ENCODE measurements around the gene CACHD1.

Gene CACHD1

GRCh38 chr1:64433308-64433707 is 36.6 kb upstream of the CACHD1 start:
- no peak for DNase-seq
- Histone ChIP-seq H3K4me1 (ENCODE audit: control extremely low read depth in 1 of 4, control insufficient read depth in 4 of 4, insufficient read depth in 4 of 4, low read length in 3 of 4) (no peaks in the 10 kb centered on the region), H3K4me3 (ENCODE audit: control insufficient read depth in 1 of 7, extremely low read depth in 1 of 7, insufficient read depth in 4 of 7, low read depth in 2 of 7, low read length in 6 of 7) (no peak overlapping the region), H3K27ac (ENCODE audit: insufficient read depth in 1 of 2, low read depth in 1 of 2, low read length in 2 of 2, poor library complexity in 1 of 2, severe bottlenecking in 2 of 2) (no peak overlapping the region), H3K9me3 (ENCODE audit: control extremely low read depth in 1 of 5, control insufficient read depth in 4 of 5, insufficient read depth in 2 of 5, low read depth in 1 of 5, low read length in 4 of 5) (no peaks in the 10 kb centered on the region), H3K36me3 (ENCODE audit: control insufficient read depth in 4 of 4, insufficient read depth in 4 of 4, low read length in 3 of 4) (no peaks in the 10 kb centered on the region), H3K27me3 (replicated peaks in 2 of 5; ENCODE audit: control insufficient read depth in 4 of 5, insufficient read depth in 5 of 5, low read length in 4 of 5) (no peaks in the 10 kb centered on the region)
- 100% methylated on average over 3 of the region's 5 CpGs for WGBS (ENCODE audit: insufficient coverage)
- ChIA-PET CTCF (no interaction called here), POLR2A (interaction anchor here (0.5 kb wide), 1 partner anchor 20 kb away, joined by 4 read pairs; no protein-coding TSS in a partner anchor)

- DNase-seq: no peak
- no peaks in the 10 kb centered on the region for H3K27me3 ChIP-seq (replicated peaks in 2 of 5; ENCODE audit: control insufficient read depth in 4 of 5, insufficient read depth in 5 of 5, low read length in 4 of 5)
- CTCF ChIA-PET: no interaction called here
- H3K27ac ChIP-seq (ENCODE audit: insufficient read depth in 1 of 2, low read depth in 1 of 2, low read length in 2 of 2, poor library complexity in 1 of 2, severe bottlenecking in 2 of 2): no peak overlapping the region
- H3K36me3 ChIP-seq (ENCODE audit: control insufficient read depth in 4 of 4, insufficient read depth in 4 of 4, low read length in 3 of 4): no peaks in the 10 kb centered on the region
- H3K4me3 ChIP-seq (ENCODE audit: control insufficient read depth in 1 of 7, extremely low read depth in 1 of 7, insufficient read depth in 4 of 7, low read depth in 2 of 7, low read length in 6 of 7): no peak overlapping the region
- POLR2A ChIA-PET: no interaction called here
- H3K4me1 ChIP-seq (ENCODE audit: control extremely low read depth in 1 of 4, control insufficient read depth in 4 of 4, insufficient read depth in 4 of 4, low read length in 3 of 4): no peaks in the 10 kb centered on the region
- H3K9me3 ChIP-seq (ENCODE audit: control extremely low read depth in 1 of 5, control insufficient read depth in 4 of 5, insufficient read depth in 2 of 5, low read depth in 1 of 5, low read length in 4 of 5): no peaks in the 10 kb centered on the region
- 83% methylated on average over 3 of the region's 3 CpGs for WGBS (ENCODE audit: insufficient coverage)
Observed at GRCh38 chr1:64433747-64434146, 36.2 kb upstream of the CACHD1 start.

GRCh38 chr1:64435000-64435399 is 34.9 kb upstream of the CACHD1 start:
- Histone ChIP-seq H3K36me3 (ENCODE audit: control insufficient read depth in 4 of 4, insufficient read depth in 4 of 4, low read length in 3 of 4) (no peaks in the 10 kb centered on the region), H3K27me3 (replicated peaks in 2 of 5; ENCODE audit: control insufficient read depth in 4 of 5, insufficient read depth in 5 of 5, low read length in 4 of 5) (no peaks in the 10 kb centered on the region), H3K27ac (ENCODE audit: insufficient read depth in 1 of 2, low read depth in 1 of 2, low read length in 2 of 2, poor library complexity in 1 of 2, severe bottlenecking in 2 of 2) (no peak overlapping the region), H3K9me3 (ENCODE audit: control extremely low read depth in 1 of 5, control insufficient read depth in 4 of 5, insufficient read depth in 2 of 5, low read depth in 1 of 5, low read length in 4 of 5) (no peaks in the 10 kb centered on the region), H3K4me1 (ENCODE audit: control extremely low read depth in 1 of 4, control insufficient read depth in 4 of 4, insufficient read depth in 4 of 4, low read length in 3 of 4) (no peaks in the 10 kb centered on the region), H3K4me3 (ENCODE audit: control insufficient read depth in 1 of 7, extremely low read depth in 1 of 7, insufficient read depth in 4 of 7, low read depth in 2 of 7, low read length in 6 of 7) (no peak overlapping the region)
- DNase-seq: no peak
- WGBS (ENCODE audit: insufficient coverage): 100% methylated on average over 4 of the region's 6 CpGs
- POLR2A ChIA-PET: no interaction called here
- CTCF ChIA-PET: no interaction called here

- POLR2A ChIA-PET: no interaction called here
- DNase-seq: no peak
- no peak overlapping the region for H3K27ac ChIP-seq (ENCODE audit: insufficient read depth in 1 of 2, low read depth in 1 of 2, low read length in 2 of 2, poor library complexity in 1 of 2, severe bottlenecking in 2 of 2)
- no peaks in the 10 kb centered on the region for H3K27me3 ChIP-seq (replicated peaks in 2 of 5; ENCODE audit: control insufficient read depth in 4 of 5, insufficient read depth in 5 of 5, low read length in 4 of 5)
- WGBS (ENCODE audit: insufficient coverage): 100% methylated on average over 1 of the region's 2 CpGs
- H3K4me1 ChIP-seq (ENCODE audit: control extremely low read depth in 1 of 4, control insufficient read depth in 4 of 4, insufficient read depth in 4 of 4, low read length in 3 of 4): no peaks in the 10 kb centered on the region
- no peak overlapping the region for H3K4me3 ChIP-seq (ENCODE audit: control insufficient read depth in 1 of 7, extremely low read depth in 1 of 7, insufficient read depth in 4 of 7, low read depth in 2 of 7, low read length in 6 of 7)
- CTCF ChIA-PET: no interaction called here
- no peaks in the 10 kb centered on the region for H3K9me3 ChIP-seq (ENCODE audit: control extremely low read depth in 1 of 5, control insufficient read depth in 4 of 5, insufficient read depth in 2 of 5, low read depth in 1 of 5, low read length in 4 of 5)
- H3K36me3 ChIP-seq (ENCODE audit: control insufficient read depth in 4 of 4, insufficient read depth in 4 of 4, low read length in 3 of 4): no peaks in the 10 kb centered on the region
Observed at GRCh38 chr1:64437453-64437852, 32.5 kb upstream of the CACHD1 start.

GRCh38 chr1:64440183-64440826 is 29.6 kb upstream of the CACHD1 start:
- Histone ChIP-seq H3K9me3 (ENCODE audit: control extremely low read depth in 1 of 5, control insufficient read depth in 4 of 5, insufficient read depth in 2 of 5, low read depth in 1 of 5, low read length in 4 of 5) (no peaks in the 10 kb centered on the region), H3K27ac (ENCODE audit: insufficient read depth in 1 of 2, low read depth in 1 of 2, low read length in 2 of 2, poor library complexity in 1 of 2, severe bottlenecking in 2 of 2) (no peak overlapping the region), H3K36me3 (ENCODE audit: control insufficient read depth in 4 of 4, insufficient read depth in 4 of 4, low read length in 3 of 4) (no peaks in the 10 kb centered on the region), H3K4me1 (ENCODE audit: control extremely low read depth in 1 of 4, control insufficient read depth in 4 of 4, insufficient read depth in 4 of 4, low read length in 3 of 4) (no peaks in the 10 kb centered on the region), H3K27me3 (replicated peaks in 2 of 5; ENCODE audit: control insufficient read depth in 4 of 5, insufficient read depth in 5 of 5, low read length in 4 of 5) (no peaks in the 10 kb centered on the region), H3K4me3 (ENCODE audit: control insufficient read depth in 1 of 7, extremely low read depth in 1 of 7, insufficient read depth in 4 of 7, low read depth in 2 of 7, low read length in 6 of 7) (no peak overlapping the region)
- ChIA-PET CTCF (no interaction called here), POLR2A (no interaction called here)
- DNase-seq: peak in 1 of 3 donors; percentile 2
- 93% methylated on average over 3 of the region's 7 CpGs for WGBS (ENCODE audit: insufficient coverage)

- Histone ChIP-seq H3K4me3 (ENCODE audit: control insufficient read depth in 1 of 7, extremely low read depth in 1 of 7, insufficient read depth in 4 of 7, low read depth in 2 of 7, low read length in 6 of 7) (no peak overlapping the region), H3K27ac (ENCODE audit: insufficient read depth in 1 of 2, low read depth in 1 of 2, low read length in 2 of 2, poor library complexity in 1 of 2, severe bottlenecking in 2 of 2) (no peak overlapping the region), H3K27me3 (replicated peaks in 2 of 5; ENCODE audit: control insufficient read depth in 4 of 5, insufficient read depth in 5 of 5, low read length in 4 of 5) (peaks cover 0 to 2% (median 0%) of the 10 kb centered on the region in 5 experiments), H3K36me3 (ENCODE audit: control insufficient read depth in 4 of 4, insufficient read depth in 4 of 4, low read length in 3 of 4) (no peaks in the 10 kb centered on the region), H3K9me3 (ENCODE audit: control extremely low read depth in 1 of 5, control insufficient read depth in 4 of 5, insufficient read depth in 2 of 5, low read depth in 1 of 5, low read length in 4 of 5) (no peaks in the 10 kb centered on the region), H3K4me1 (ENCODE audit: control extremely low read depth in 1 of 4, control insufficient read depth in 4 of 4, insufficient read depth in 4 of 4, low read length in 3 of 4) (no peaks in the 10 kb centered on the region)
- DNase-seq: no peak
- POLR2A ChIA-PET: interaction anchor here (0.6 kb wide), 1 partner anchor 102 kb away, joined by 3 read pairs; no protein-coding TSS in a partner anchor
- WGBS (ENCODE audit: insufficient coverage): no CpG with 5 or more reads among the region's 1 CpG
- CTCF ChIA-PET: no interaction called here
Observed at GRCh38 chr1:64451440-64451839, 18.5 kb upstream of the CACHD1 start.

- H3K27me3 ChIP-seq (replicated peaks in 2 of 5; ENCODE audit: control insufficient read depth in 4 of 5, insufficient read depth in 5 of 5, low read length in 4 of 5): no peaks in the 10 kb centered on the region
- H3K4me3 ChIP-seq (ENCODE audit: control insufficient read depth in 1 of 7, extremely low read depth in 1 of 7, insufficient read depth in 4 of 7, low read depth in 2 of 7, low read length in 6 of 7): no peak overlapping the region
- CTCF ChIA-PET: interaction anchor here (2.8 kb wide), 1 partner anchor 12 kb away, joined by 11 read pairs; no protein-coding TSS in a partner anchor
- no peaks in the 10 kb centered on the region for H3K4me1 ChIP-seq (ENCODE audit: control extremely low read depth in 1 of 4, control insufficient read depth in 4 of 4, insufficient read depth in 4 of 4, low read length in 3 of 4)
- H3K9me3 ChIP-seq (ENCODE audit: control extremely low read depth in 1 of 5, control insufficient read depth in 4 of 5, insufficient read depth in 2 of 5, low read depth in 1 of 5, low read length in 4 of 5): no peaks in the 10 kb centered on the region
- no peak overlapping the region for H3K27ac ChIP-seq (ENCODE audit: insufficient read depth in 1 of 2, low read depth in 1 of 2, low read length in 2 of 2, poor library complexity in 1 of 2, severe bottlenecking in 2 of 2)
- WGBS (ENCODE audit: insufficient coverage): no CpG with 5 or more reads among the region's 3 CpGs
- POLR2A ChIA-PET: interaction anchor here (0.6 kb wide), 1 partner anchor 21 kb away, joined by 4 read pairs; no protein-coding TSS in a partner anchor
- DNase-seq: no peak
- H3K36me3 ChIP-seq (ENCODE audit: control insufficient read depth in 4 of 4, insufficient read depth in 4 of 4, low read length in 3 of 4): no peaks in the 10 kb centered on the region
Observed at GRCh38 chr1:64453688-64454087, 16.2 kb upstream of the CACHD1 start.
